KMS-11 (cell line): ENCODE results near the gene GUCA1A.

Source experiments
- H2AFZ ChIP-seq: fragments of 200-600 bp; sonication (generic); 2 replicates; pipeline ENCODE4 v1.6.1; 2016; ENCODE audit warnings: antibody characterized with exemption, mixed run types, low read depth
- H3K27ac ChIP-seq: fragments of 200-600 bp; sonication (generic); 2 replicates; pipeline ENCODE4 v1.6.1; 2016; ENCODE audit warnings: mild to moderate bottlenecking, mixed run types
- H3K27me3 ChIP-seq: fragments of 200-600 bp; sonication (generic); 2 replicates; pipeline ENCODE4 v1.6.1; 2017; ENCODE audit warnings: mild to moderate bottlenecking, low read depth, mixed run types, moderate library complexity; ENCODE audit not compliant: insufficient read depth
- H3K36me3 ChIP-seq: fragments of 200-600 bp; sonication (generic); 2 replicates; pipeline ENCODE4 v1.6.1; 2017; ENCODE audit warnings: mild to moderate bottlenecking, mixed run types; ENCODE audit not compliant: insufficient read depth
- H3K4me1 ChIP-seq: fragments of 200-600 bp; sonication (generic); 2 replicates; pipeline ENCODE4 v1.6.1; 2016; ENCODE audit warnings: mild to moderate bottlenecking, low read depth, mixed run types; ENCODE audit not compliant: poor library complexity, severe bottlenecking
- H3K4me2 ChIP-seq: fragments of 200-600 bp; sonication (generic); 2 replicates; pipeline ENCODE4 v1.7.0; 2016; ENCODE audit warnings: mild to moderate bottlenecking, mixed run types
- H3K4me3 ChIP-seq: fragments of 200-600 bp; sonication (generic); IDR thresholded peaks from 2 replicates; pipeline ENCODE4 v1.6.1; 2017; ENCODE audit warnings: low read depth, low read length, mixed read lengths; ENCODE audit not compliant: insufficient read depth
- H3K79me2 ChIP-seq: fragments of 200-600 bp; sonication (generic); 2 replicates; pipeline ENCODE4 v1.6.1; 2016; ENCODE audit warnings: low read depth, mixed run types; ENCODE audit not compliant: insufficient read depth
- H3K9ac ChIP-seq: fragments of 200-600 bp; sonication (generic); 2 replicates; pipeline ENCODE4 v1.6.1; 2016; ENCODE audit warnings: mild to moderate bottlenecking, mixed run types
- H4K20me1 ChIP-seq: fragments of 200-600 bp; sonication (generic); 2 replicates; pipeline ENCODE4 v1.6.1; 2016; ENCODE audit warnings: mild to moderate bottlenecking, mixed run types; ENCODE audit not compliant: insufficient read depth
- CTCF ChIP-seq: fragments of 200-600 bp; sonication (generic); conservative IDR thresholded peaks from 2 replicates; pipeline ENCODE4 v1.6.1; 2017; ENCODE audit warnings: low read depth, mild to moderate bottlenecking, antibody characterized with exemption, low read length, moderate library complexity, mixed read lengths

Gene GUCA1A

GRCh38 chr6:42226645-42227143, 53.5 kb downstream of the GUCA1A start:
- H4K20me1 ChIP-seq = no peaks in the 10 kb centered on the region
- H3K36me3 ChIP-seq = no peaks in the 10 kb centered on the region
- H3K27me3 ChIP-seq = no peaks in the 10 kb centered on the region
- no peak for TF ChIP-seq CTCF
- no peak overlapping the region for H2AFZ ChIP-seq
- H3K79me2 ChIP-seq = no peaks in the 10 kb centered on the region
- H3K4me2 ChIP-seq = no peak overlapping the region
- H3K9ac ChIP-seq = no peak overlapping the region
- no peak overlapping the region for H3K27ac ChIP-seq
- no peaks in the 10 kb centered on the region for H3K4me1 ChIP-seq
- no peak overlapping the region for H3K4me3 ChIP-seq

DNA sequence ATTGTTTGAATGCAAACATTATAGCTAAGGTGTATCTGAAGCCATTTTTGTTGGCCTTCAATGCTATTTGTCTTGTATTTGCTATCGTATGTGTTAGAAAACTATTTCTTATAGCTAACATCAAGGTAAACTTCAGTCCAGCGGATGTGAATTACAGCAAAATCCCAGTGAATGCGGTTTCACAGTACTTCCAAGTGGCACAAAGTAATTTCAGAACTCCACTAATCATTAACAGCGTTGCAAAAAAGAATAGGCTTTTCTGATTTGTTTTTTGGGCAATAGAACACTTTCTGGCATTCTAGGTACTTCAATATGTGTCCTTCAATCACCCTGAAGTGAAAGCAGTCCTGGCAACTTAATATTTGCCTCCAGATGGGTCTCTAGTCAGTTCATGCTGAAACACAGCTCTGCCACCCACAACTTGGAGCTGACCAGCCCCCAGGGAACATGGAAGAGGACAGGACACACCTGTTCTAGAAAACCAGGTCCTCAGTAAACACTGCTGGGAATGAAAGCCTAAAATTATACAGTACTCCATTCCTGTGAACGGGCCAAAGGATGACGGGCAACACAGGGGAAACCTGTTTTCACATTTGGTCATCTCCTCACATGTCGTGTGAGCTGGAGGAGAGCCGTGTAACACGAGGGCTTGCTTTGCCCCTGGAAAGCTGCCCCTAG, 54.1 kb downstream of the GUCA1A start:
- H3K4me2 ChIP-seq = no peak overlapping the region
- H3K36me3 ChIP-seq = no peaks in the 10 kb centered on the region
- TF ChIP-seq CTCF = no peak
- no peaks in the 10 kb centered on the region for H3K27me3 ChIP-seq
- H3K79me2 ChIP-seq = no peaks in the 10 kb centered on the region
- no peak overlapping the region for H3K4me3 ChIP-seq
- H2AFZ ChIP-seq = no peak overlapping the region
- no peaks in the 10 kb centered on the region for H3K4me1 ChIP-seq
- H3K9ac ChIP-seq = no peak overlapping the region
- H3K27ac ChIP-seq = no peak overlapping the region
- no peaks in the 10 kb centered on the region for H4K20me1 ChIP-seq

DNA sequence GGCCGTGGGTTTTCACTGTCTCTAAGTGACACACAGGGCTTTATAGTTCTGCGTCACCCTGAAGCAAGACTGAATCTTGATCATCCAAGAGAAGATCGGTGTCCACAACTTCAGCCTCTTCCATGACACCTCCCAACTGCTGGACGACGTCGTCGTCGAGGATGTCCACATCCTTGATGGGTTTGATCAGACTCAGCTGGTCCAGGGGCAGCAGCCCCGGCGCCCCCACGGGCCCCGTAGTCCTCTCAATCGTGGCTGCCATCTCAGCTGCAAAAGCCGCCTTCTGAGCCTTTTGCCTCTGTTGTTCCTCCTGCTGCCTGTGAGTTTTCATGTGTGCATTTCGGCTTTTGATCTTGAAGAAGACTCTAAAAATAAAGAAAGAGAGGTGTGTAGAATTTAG, 55.1 kb downstream of the GUCA1A start:
- Histone ChIP-seq H3K4me2 (no peak overlapping the region), H3K79me2 (no peaks in the 10 kb centered on the region), H3K27ac (no peak overlapping the region), H3K4me3 (no peak overlapping the region), H2AFZ (no peak overlapping the region), H3K9ac (no peak overlapping the region), H3K4me1 (no peaks in the 10 kb centered on the region), H3K36me3 (no peaks in the 10 kb centered on the region), H3K27me3 (no peaks in the 10 kb centered on the region), H4K20me1 (no peaks in the 10 kb centered on the region)
- no peak for TF ChIP-seq CTCF
